Esophagus squamous epithelium (tissue), 5 donors: Measurements from ENCODE around the gene DNAJA4. TPM values are rescaled to one million over a fixed set of nuclear protein-coding genes. Genes with fewer than 3 reads are reported as not detected.

Source experiments
- DNase-seq: peaks from one replicate; lab custom pipeline; 2025; lab: John Stamatoyannopoulos, UW
- H3K27ac ChIP-seq, 4 donors: fragments of 200-600 bp; sonication (generic); one replicate each; pipeline ENCODE4 v1.5.1; 2016 to 2019; ENCODE audit warnings: mild to moderate bottlenecking in 1 of 4
- H3K27me3 ChIP-seq, 4 donors: fragments of 200-600 bp; sonication (generic); 1 replicate in 3 of 4; 2 replicates in 1 of 4; pipeline versions ENCODE4 v1.5.1 to v1.6.0; 2017 to 2021; ENCODE audit warnings: antibody characterized with exemption in 1 of 4
- H3K36me3 ChIP-seq, 3 donors: fragments of 200-600 bp; sonication (generic); one replicate each; pipeline ENCODE4 v1.5.1; 2016 to 2019
- H3K4me1 ChIP-seq, 3 donors: fragments of 200-600 bp; sonication (generic); one replicate each; pipeline ENCODE4 v1.5.1; 2017 to 2019
- H3K4me3 ChIP-seq, 4 donors: fragments of 200-600 bp; sonication (generic); 1 replicate in 3 of 4; 2 replicates in 1 of 4; pipeline ENCODE4 v1.5.1; 2016 to 2019; ENCODE audit warnings: mild to moderate bottlenecking in 2 of 4, moderate library complexity in 1 of 4
- H3K9me3 ChIP-seq, 3 donors: fragments of 200-600 bp; sonication (generic); one replicate each; pipeline ENCODE4 v1.5.1; 2016 to 2019
- CTCF ChIP-seq, 6 experiments: fragments of 450-650 bp in 4 of 6; fragments of 200-600 bp in 2 of 6; sonication (generic) in 2 of 6; IDR thresholded peaks; one replicate each; pipeline ENCODE4 v1.5.1; 2016 to 2019; ENCODE audit warnings: antibody characterized with exemption in 6 of 6, mild to moderate bottlenecking in 4 of 6, moderate library complexity in 4 of 6
- POLR2A ChIP-seq, 4 donors: fragments of 450-650 bp; IDR thresholded peaks; one replicate each; pipeline ENCODE4 v1.6.1; 2017; ENCODE audit warnings: antibody characterized with exemption in 4 of 4, mild to moderate bottlenecking in 4 of 4, moderate library complexity in 3 of 4
- WGBS, 2 donors: methylation state at CpG; one replicate each; pipeline ENCODE4 v1.1.5; 2018; 5-methylcytosine and 5-hydroxymethylcytosine counted together
- intact Hi-C: fragments of 100-400 bp; cut with DNase I; formaldehyde crosslinking; loops from one replicate; pipeline ENCODE4 v1.15.0; 2022
- total RNA-seq, 4 donors: library from RNA; depleted of rRNA; stranded (reverse); fragments of >200 nt; gene quantifications; one replicate each; pipeline ENCODE4 v1.1.0, GENCODE V29; 2016
- donor health status: DM: yes; HTN: yes; CAD: no.

DNAJA4 gene
- total RNA-seq, 4 donors from 2014 or later: 7.9 to 24.0 (median 15.7) TPM

- H3K4me3 ChIP-seq: peak overlapping the region; percentile 55 to 86 (median 64)
- no peak for DNase-seq
- intact Hi-C loops: no loop called here
- peaks cover 13 to 36% (median 18%) of the 10 kb centered on the region in 3 donors for H3K4me1 ChIP-seq
- H3K36me3 ChIP-seq: no peaks in the 10 kb centered on the region
- peak overlapping the region; percentile 81 to 87 (median 86) for H3K27ac ChIP-seq
- no peaks in the 10 kb centered on the region for H3K27me3 ChIP-seq
- H3K9me3 ChIP-seq: no peaks in the 10 kb centered on the region
- 18 to 63% methylated on average over 1 to 8 of the region's 12 CpGs for WGBS, 2 donors
- TF ChIP-seq POLR2A (IDR thresholded peaks at IDR 0.05) (no peak), CTCF (IDR thresholded peaks at IDR 0.05) (no peak)
Measured at GRCh38 chr15:78265137-78265460, 737 bp downstream of the DNAJA4 start.

GRCh38 chr15:78265752-78266224 lies 1.4 kb downstream of the DNAJA4 start:
- no peak for TF ChIP-seq CTCF (IDR thresholded peaks at IDR 0.05)
- no peak for TF ChIP-seq POLR2A (IDR thresholded peaks at IDR 0.05)
- Histone ChIP-seq H3K4me3 (peak overlapping the region in 3 of 4 donors; percentile 57 to 86 (median 72)), H3K9me3 (no peaks in the 10 kb centered on the region), H3K27me3 (no peaks in the 10 kb centered on the region), H3K27ac (peak overlapping the region; percentile 81 to 87 (median 86)), H3K4me1 (peaks cover 13 to 36% (median 18%) of the 10 kb centered on the region in 3 donors), H3K36me3 (peaks cover 0 to 6% (median 0%) of the 10 kb centered on the region in 3 donors)
- WGBS, 2 donors: 35 to 66% methylated on average over 9 of the region's 9 CpGs
- intact Hi-C loops: no loop called here
- no peak for DNase-seq

- Histone ChIP-seq H3K27ac (peak overlapping the region; percentile 81 to 87 (median 86)), H3K9me3 (no peaks in the 10 kb centered on the region), H3K4me1 (peaks cover 13 to 36% (median 18%) of the 10 kb centered on the region in 3 donors), H3K36me3 (peaks cover 0 to 11% (median 0%) of the 10 kb centered on the region in 3 donors), H3K4me3 (no peak overlapping the region), H3K27me3 (no peaks in the 10 kb centered on the region)
- intact Hi-C loops: no loop called here
- TF ChIP-seq POLR2A (IDR thresholded peaks at IDR 0.05): no peak
- TF ChIP-seq CTCF (IDR thresholded peaks at IDR 0.05): no peak
- no peak for DNase-seq
Measured at GRCh38 chr15:78266229-78266628, 1.9 kb downstream of the DNAJA4 start.

- Histone ChIP-seq H3K27ac (peak overlapping the region in 3 of 4 donors; percentile 42 to 86 (median 81)), H3K4me3 (no peak overlapping the region), H3K27me3 (no peaks in the 10 kb centered on the region), H3K36me3 (peaks cover 0 to 16% (median 0%) of the 10 kb centered on the region in 3 donors), H3K4me1 (peaks cover 13 to 36% (median 18%) of the 10 kb centered on the region in 3 donors), H3K9me3 (no peaks in the 10 kb centered on the region)
- TF ChIP-seq CTCF (IDR thresholded peaks at IDR 0.05) (no peak), POLR2A (IDR thresholded peaks at IDR 0.05) (no peak)
- 73 to 82% methylated on average over 2 of the region's 2 CpGs for WGBS, 2 donors
- intact Hi-C loops: no loop called here
- DNase-seq: no peak
Measured at GRCh38 chr15:78266806-78267205, 2.4 kb downstream of the DNAJA4 start.

GRCh38 chr15:78272316-78272715 lies 8.0 kb downstream of the DNAJA4 start:
- DNase-seq: no peak
- no peaks in the 10 kb centered on the region for H3K27me3 ChIP-seq
- H3K9me3 ChIP-seq: no peaks in the 10 kb centered on the region
- intact Hi-C loops: no loop called here
- no peak overlapping the region for H3K27ac ChIP-seq
- H3K4me3 ChIP-seq: no peak overlapping the region
- 55 to 78% methylated on average over 2 of the region's 2 CpGs for WGBS, 2 donors
- peaks cover 0 to 70% (median 17%) of the 10 kb centered on the region in 3 donors for H3K36me3 ChIP-seq
- peaks cover 0 to under 1% (median 0%) of the 10 kb centered on the region in 3 donors for H3K4me1 ChIP-seq
- TF ChIP-seq CTCF (IDR thresholded peaks at IDR 0.05) (no peak), POLR2A (IDR thresholded peaks at IDR 0.05) (no peak)
